GM21367 (cell line): ENCODE data around the gene CTAGE9.
"Not testable (repeated sequence)": the region's sequence is repeated elsewhere in the genome, so short reads cannot be mapped to it uniquely, and the experiment has no call there.

Experiments
- ATAC-seq: cut with Tn5 transposase; IDR thresholded peaks from one replicate; pipeline ENCODE4 v1.9.1; 2021; ENCODE audit not compliant: unreplicated experiment

Gene CTAGE9

GRCh38 chr6:131710917-131711316 is at the start of gene CTAGE9:
CTAGE9 (minus strand) TSS chr6:131711017; CDS start chr6:131711017, 0 bp downstream.
- ATAC-seq, result not testable (repeated sequence)

- no peak for ATAC-seq
These were observed 48.1 kb upstream of the CTAGE9 start for GRCh38 chr6:131758920-131759319.

- no peak for ATAC-seq
These were observed 45.2 kb upstream of the CTAGE9 start for GRCh38 chr6:131756039-131756438.

- ATAC-seq, result no peak
These were observed 44.8 kb upstream of the CTAGE9 start for GRCh38 chr6:131755597-131755996.

DNA sequence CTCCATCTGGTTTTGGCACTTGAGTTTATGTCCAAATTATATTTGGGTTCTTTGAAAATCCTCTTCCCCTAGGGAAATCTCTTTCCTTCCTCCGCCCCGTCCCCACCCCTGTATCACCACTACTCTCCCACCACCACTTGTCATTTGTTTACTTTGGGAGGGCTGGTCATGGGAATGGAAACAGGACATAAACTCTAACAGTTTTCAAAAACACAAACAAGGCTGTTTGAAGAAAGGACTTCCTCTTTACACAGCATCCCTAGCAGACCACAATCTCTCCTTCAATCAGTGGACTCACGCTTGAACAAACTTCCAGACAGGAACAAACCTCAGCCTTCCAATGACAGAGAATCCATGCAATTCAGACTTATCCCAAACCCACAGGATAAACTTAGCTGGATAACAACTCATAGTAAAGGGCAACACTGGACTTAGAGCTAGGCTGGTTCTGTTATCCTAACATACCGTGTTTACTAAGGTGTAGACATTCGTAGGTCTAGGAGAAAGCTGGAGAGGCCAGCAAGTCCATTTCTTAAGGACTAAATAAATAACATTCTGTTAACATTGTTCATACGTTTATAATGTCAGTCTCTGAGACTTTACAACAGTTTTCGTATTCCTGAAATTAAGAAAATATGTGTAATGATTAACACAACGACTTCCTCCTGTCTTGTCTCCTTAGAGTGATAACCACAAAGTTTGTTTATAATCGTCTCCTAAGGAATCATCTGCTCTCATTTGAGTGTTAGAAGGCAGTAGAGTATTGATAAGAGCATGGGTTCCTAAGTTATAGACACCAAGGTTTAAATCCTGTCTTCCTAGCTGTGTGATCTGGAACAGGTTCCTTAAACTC is 44.1 kb upstream of the CTAGE9 start:
- no peak for ATAC-seq

- no peak for ATAC-seq
These were observed 43.3 kb upstream of the CTAGE9 start for GRCh38 chr6:131754088-131754487.

- not testable (repeated sequence) for ATAC-seq
These were observed 40.3 kb upstream of the CTAGE9 start for GRCh38 chr6:131751012-131751715.

- ATAC-seq, result no peak
These were observed 38.2 kb upstream of the CTAGE9 start for GRCh38 chr6:131749023-131749422.

GRCh38 chr6:131747821-131748353 is 37.1 kb upstream of the CTAGE9 start:
- no peak for ATAC-seq

GRCh38 chr6:131745476-131745875 is 34.7 kb upstream of the CTAGE9 start:
- no peak for ATAC-seq

DNA sequence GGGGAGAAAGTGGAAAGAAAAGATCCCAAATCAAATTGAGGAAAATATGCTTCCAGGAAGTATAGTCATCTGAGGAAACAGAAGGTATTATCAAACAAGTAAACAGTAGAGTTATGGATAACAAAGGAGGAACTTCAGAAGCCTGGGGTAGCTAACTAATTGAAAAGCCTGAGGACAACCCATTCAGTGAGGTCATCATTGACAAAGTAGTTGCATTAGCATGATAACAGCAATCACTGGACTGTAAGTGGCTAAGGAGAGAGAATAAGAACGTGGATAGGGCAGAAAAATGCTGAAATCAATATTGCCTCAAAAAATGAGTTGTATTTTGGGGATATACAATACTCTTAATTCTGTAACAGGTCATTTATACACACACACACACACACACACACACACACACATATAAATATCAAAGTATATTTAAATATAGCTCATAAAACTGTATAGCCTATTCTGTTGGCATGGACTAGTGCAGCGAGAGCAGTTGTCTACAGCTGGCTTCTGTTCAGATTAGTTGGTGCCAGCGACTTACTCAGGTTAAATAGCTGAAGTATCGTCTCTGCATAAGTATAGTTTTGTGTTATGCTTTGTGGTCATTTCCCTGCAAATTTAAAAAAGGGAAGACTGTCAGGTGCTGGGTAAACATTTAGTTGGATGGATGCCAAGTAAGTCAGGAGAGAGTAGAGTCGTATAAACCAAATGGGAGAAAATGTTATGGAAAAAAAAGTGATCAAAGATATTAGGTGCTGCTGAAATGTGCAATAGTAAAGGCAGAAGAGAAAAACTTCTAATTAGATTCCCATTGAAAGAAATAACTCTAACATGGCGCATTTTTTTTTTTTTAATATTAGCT is 33.8 kb upstream of the CTAGE9 start:
- no peak for ATAC-seq

GRCh38 chr6:131741688-131742393 is 31.0 kb upstream of the CTAGE9 start:
- ATAC-seq, result no peak

- ATAC-seq, result no peak
These were observed 29.3 kb upstream of the CTAGE9 start for GRCh38 chr6:131740161-131740560.

GRCh38 chr6:131739136-131739535 is 28.3 kb upstream of the CTAGE9 start:
- ATAC-seq, result no peak

DNA sequence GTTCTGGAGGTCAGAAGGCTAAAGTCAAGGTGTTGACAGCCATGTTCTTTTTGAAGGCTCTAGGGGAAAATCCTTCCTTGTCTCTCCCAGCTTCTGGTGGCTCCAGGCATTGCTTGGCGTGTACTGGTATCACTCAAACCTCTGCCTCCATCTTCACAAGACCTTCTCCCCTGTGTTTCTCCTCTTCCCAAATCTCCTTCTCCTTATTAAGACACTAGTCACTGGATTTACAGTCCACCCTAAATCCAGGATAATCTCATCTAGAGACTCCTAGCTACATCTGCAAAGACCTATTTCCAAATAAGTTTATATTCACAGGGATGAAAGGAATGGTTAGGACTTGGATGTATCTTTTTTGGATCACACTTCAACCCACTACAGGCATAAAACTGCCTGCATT is 26.0 kb upstream of the CTAGE9 start:
- no peak for ATAC-seq

DNA sequence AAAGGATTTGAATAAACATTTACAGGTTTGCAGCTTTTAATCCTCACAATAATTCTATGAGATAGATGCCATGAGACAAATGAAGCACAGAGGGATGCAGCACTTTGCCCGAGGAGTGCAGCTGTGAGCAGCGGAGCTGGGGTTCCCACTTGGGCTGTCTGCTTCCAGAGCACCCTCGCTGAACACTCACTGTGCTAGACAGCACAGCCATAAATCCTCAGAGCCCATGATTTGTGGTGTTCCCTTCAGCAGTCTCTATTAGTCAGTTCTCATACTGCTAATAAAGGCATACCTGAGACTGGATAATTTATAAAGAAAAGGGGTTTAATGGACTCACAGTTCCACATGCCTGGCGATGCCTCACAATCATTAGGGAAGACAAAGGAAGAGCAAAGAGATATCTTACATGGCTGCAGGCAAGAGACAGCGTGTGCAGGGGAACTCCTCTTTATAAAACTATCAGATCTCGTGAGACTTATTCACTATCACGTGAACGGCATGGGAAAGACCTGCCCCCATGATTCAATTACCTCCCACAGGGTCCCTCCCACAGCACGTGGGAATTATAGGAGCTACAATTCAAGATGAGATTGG is 25.3 kb upstream of the CTAGE9 start:
- ATAC-seq, result no peak

GRCh38 chr6:131733376-131734016 is 22.7 kb upstream of the CTAGE9 start:
- ATAC-seq, result no peak

DNA sequence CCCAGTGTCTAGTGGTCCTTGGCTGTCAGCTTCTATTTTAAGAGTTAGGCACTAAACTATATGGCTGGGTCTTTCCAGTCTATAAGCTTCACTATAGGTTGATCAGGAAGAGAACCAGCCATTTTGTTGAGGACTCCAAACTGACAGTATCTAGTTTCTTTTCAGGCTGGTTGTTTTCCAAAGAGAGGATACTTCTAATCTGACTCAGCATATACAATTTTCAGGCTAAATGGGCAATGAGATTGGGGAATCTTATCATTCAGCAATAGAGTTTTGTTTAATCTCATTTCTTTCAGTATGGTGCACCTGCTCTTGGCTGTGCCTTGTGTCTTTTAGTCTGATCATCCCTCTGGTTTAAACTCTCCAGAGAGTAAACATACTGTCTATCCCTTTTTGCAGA is 20.4 kb upstream of the CTAGE9 start:
- ATAC-seq, result no peak

GRCh38 chr6:131730264-131730663 is 19.4 kb upstream of the CTAGE9 start:
- no peak for ATAC-seq

DNA sequence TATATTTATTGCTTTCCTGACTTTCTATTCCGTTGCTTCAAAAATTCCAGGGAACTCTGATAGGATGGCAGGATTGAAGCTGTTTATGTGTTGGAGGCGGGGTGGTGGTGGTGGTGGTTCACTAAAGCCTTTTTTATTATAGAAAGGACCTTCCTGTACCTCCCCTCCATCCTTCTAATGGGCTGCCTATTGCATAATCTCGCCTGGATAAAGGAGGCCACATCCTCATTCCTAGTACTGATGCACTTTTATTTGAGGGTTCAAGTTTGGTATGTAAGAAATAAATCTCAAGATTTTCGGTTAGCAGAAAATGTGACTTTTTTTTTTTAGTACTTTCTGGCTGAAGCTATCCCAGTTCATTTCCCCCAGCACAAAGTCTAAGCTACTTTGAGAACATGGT is 18.7 kb upstream of the CTAGE9 start:
- no peak for ATAC-seq
